Measurements from ENCODE around the gene SNX8. TPM values are rescaled to one million over a fixed set of nuclear protein-coding genes. Genes with fewer than 3 reads are reported as not detected.
A peak's percentile ranks its signal among the peaks of the same experiment; 100 is the strongest.

SNX8 gene
- total and polyA plus RNA-seq, 2 of the 4 experiments (the other 2 are of a cell fraction): 7.7 to 55.9 TPM

DNA sequence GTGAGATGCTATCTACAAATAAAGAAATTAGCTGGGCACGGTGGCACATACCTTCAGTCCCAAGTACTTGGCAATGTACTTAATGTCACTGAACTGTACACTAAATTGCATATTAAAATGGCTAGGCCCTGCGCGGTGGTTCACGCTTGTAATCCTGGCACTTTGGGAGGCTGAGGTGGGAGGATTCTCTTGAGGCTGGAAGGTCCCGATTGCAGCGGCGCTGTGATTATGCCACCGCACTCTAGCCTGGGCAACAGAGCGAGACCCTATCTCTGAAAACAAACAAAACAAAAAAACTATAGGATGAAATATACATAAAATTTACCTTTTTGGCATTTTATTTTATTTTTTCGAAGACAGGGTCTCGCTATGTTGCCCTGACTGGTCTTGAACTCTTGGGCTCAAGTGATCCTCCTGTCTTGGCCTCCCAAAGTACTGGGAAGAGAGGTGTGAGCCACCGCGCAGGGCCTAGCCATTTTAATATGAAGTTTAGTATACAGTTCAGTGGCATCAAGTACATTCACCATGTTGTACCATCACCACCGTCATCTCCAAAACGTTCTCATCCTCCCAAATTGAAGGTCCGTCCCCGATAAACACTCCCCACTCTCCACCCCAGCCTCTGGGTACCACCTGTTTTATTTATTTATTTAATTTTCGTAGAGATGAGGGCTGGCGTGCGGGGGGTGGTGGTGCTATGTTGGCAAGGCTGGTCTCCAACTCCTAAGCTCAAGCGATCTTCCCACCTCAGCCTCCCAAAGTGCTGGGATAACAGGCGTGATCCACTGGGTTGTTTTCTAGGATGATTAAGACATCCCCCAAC is 39.1 kb upstream of the SNX8 start:
- peak overlapping the region; percentile 97 for H2BK5ac ChIP-seq (ENCODE audit: low read depth, low read length, poor library complexity, severe bottlenecking)
- ATAC-seq (ENCODE audit: low read depth): no peak

More for the DNA sequence above, 39.1 kb upstream of the SNX8 start:
- TF ChIP-seq POLR2A (IDR thresholded peaks at IDR 0.05; ENCODE audit: low read depth, low read length) (no peak), SMC3 (IDR thresholded peaks at IDR 0.05; ENCODE audit: low read depth, low read length) (no peak)
- no CpG with 5 or more reads among the region's 22 CpGs for WGBS, 2 experiments (ENCODE audit: extremely low coverage in 2 of 2, insufficient read length in 1 of 2)
- no peak overlapping the region for H2BK20ac ChIP-seq (ENCODE audit: low read depth, low read length)
- H3K4me2 ChIP-seq (ENCODE audit: low read depth, low read length): peak overlapping the region; percentile 90
- H2BK120ac ChIP-seq (ENCODE audit: low read depth, low read length): peak overlapping the region; percentile 48
- peak overlapping the region; percentile 59 for H2AK9ac ChIP-seq (replicated peaks; ENCODE audit: low read depth, low read length, poor library complexity)
- H4K8ac ChIP-seq (ENCODE audit: low read depth in 2 of 2, low read length in 2 of 2): peak overlapping the region; percentile 87 to 99
- peak overlapping the region; percentile 29 for H4K91ac ChIP-seq (ENCODE audit: insufficient read depth, low read depth, low read length)
- no peaks in the 10 kb centered on the region for H3K27me3 ChIP-seq (ENCODE audit: control insufficient read depth, insufficient read depth, low read length)
- H3K4me3 ChIP-seq (ENCODE audit: insufficient read depth, low read depth, low read length): peak overlapping the region; percentile 55
- ChIA-PET CTCF (no interaction called here), POLR2A (ENCODE audit: unreplicated experiment) (interaction anchor here (0.6 kb wide), 1 partner anchor 16 kb away, joined by 3 read pairs; no protein-coding TSS in a partner anchor)
- H3K9me1 ChIP-seq (ENCODE audit: insufficient read depth, low read length): peaks cover 12% of the 10 kb centered on the region
- H3K9ac ChIP-seq (ENCODE audit: low read depth, low read length): peak overlapping the region; percentile 99
- H3K18ac ChIP-seq (ENCODE audit: low read depth, low read length): peak overlapping the region; percentile 59
- H3K4ac ChIP-seq (ENCODE audit: low read depth, low read length): peak overlapping the region; percentile 82
- peak overlapping the region; percentile 18; the same call in 1 of the 3 replicates for H2BK15ac ChIP-seq (ENCODE audit: low read depth, low read length)
- H2AK5ac ChIP-seq (ENCODE audit: low read depth, low read length): peak overlapping the region; percentile 61
- H3K23ac ChIP-seq (ENCODE audit: low read depth, low read length): peak overlapping the region; percentile 80; the same call in 1 of the 2 replicates
- no peak for DNase-seq
- H3K9me3 ChIP-seq (ENCODE audit: control insufficient read depth, insufficient read depth, low read length): no peaks in the 10 kb centered on the region
- H3K27ac ChIP-seq (ENCODE audit: insufficient read depth, low read length): peak overlapping the region; percentile 96
- peak overlapping the region; percentile 88 for H3K14ac ChIP-seq (replicated peaks; ENCODE audit: low read depth, low read length)
- intact Hi-C loops (cut with micrococcal nuclease): no loop called here
- in situ Hi-C loops (cut with MboI; ENCODE audit: low sequenced_read_pairs): no loop called here
- dilution Hi-C loops (cut with HindIII; ENCODE audit: low sequenced_read_pairs, unreplicated experiment): no loop called here
- no TSS peak for BruUV-seq (replicated peaks)
- H2AFZ ChIP-seq (replicated peaks; ENCODE audit: low read length, poor library complexity): peak overlapping the region; percentile 95
- H4K20me1 ChIP-seq (ENCODE audit: insufficient read depth, low read length): peaks cover 36% of the 10 kb centered on the region
- peaks cover 3% of the 10 kb centered on the region for H3K4me1 ChIP-seq (ENCODE audit: control insufficient read depth, insufficient read depth, low read length)
- H4K5ac ChIP-seq (ENCODE audit: low read depth, low read length): peak overlapping the region; percentile 67
- no peak overlapping the region; the same call in 1 of the 2 replicates for H3K56ac ChIP-seq (ENCODE audit: extremely low read depth, insufficient read depth, low read length)
- peaks cover 2 to 34% of the 10 kb centered on the region in 2 experiments; a peak in 3 of 4 replicates for H3K79me1 ChIP-seq (ENCODE audit: low read depth in 1 of 2, low read length in 2 of 2)
- H3K36me3 ChIP-seq (ENCODE audit: control insufficient read depth, insufficient read depth, low read length): peaks cover 5% of the 10 kb centered on the region

Measured in IMR-90 (cell line).